SU-DHL-6 (cell line): ENCODE measurements around the gene CDC25A.

ENCODE experiments used
- H2AFZ ChIP-seq: fragments of 200-600 bp; sonication (generic); 2 replicates; pipeline ENCODE4 v1.6.1; 2014; ENCODE audit warnings: low read depth, mild to moderate bottlenecking, moderate library complexity, mixed read lengths, antibody characterized with exemption, low read length; ENCODE audit not compliant: severe bottlenecking
- H3F3A ChIP-seq: fragments of 200-600 bp; shearing (Covaris generic); 2 replicates; pipeline ENCODE4 v1.6.0; 2016; ENCODE audit warnings: antibody characterized with exemption, mild to moderate bottlenecking; ENCODE audit not compliant: insufficient read depth
- H3K27ac ChIP-seq: fragments of 200-600 bp; sonication (generic); 2 replicates; pipeline ENCODE4 v1.5.1; 2016; ENCODE audit warnings: low read depth, mild to moderate bottlenecking, low read length, moderate library complexity, mixed read lengths
- H3K27me3 ChIP-seq: fragments of 200-600 bp; sonication (generic), shearing (Covaris generic); 2 replicates; pipeline ENCODE4 v1.6.0; 2014; ENCODE audit warnings: mild to moderate bottlenecking, low read length
- H3K36me3 ChIP-seq: fragments of 200-600 bp; sonication (generic); 2 replicates; pipeline ENCODE4 v1.6.1; 2014; ENCODE audit warnings: mild to moderate bottlenecking, low read length, mixed read lengths
- H3K4me2 ChIP-seq: fragments of 300-600, 200-600 bp; shearing (Covaris generic), sonication (generic); 2 replicates; pipeline ENCODE4 v1.6.0; 2014; ENCODE audit warnings: low read length, low read depth, mild to moderate bottlenecking; ENCODE audit not compliant: poor library complexity, severe bottlenecking
- H3K4me3 ChIP-seq: fragments of 200-600 bp; sonication (generic); 2 replicates; pipeline ENCODE4 v1.5.1; 2014; ENCODE audit warnings: antibody characterized with exemption, low read length, mild to moderate bottlenecking, mixed read lengths; ENCODE audit not compliant: insufficient read depth, poor library complexity, severe bottlenecking
- H3K79me2 ChIP-seq: fragments of 200-600 bp; sonication (generic); 2 replicates; pipeline ENCODE4 v1.6.1; 2014; ENCODE audit warnings: mild to moderate bottlenecking, low read length, moderate library complexity; ENCODE audit not compliant: insufficient read depth
- H3K9ac ChIP-seq: fragments of 200-600 bp; sonication (generic); 2 replicates; pipeline ENCODE4 v1.7.0; 2014; ENCODE audit warnings: mild to moderate bottlenecking, low read length
- H3K9me2 ChIP-seq: fragments of 200-600 bp; sonication (generic); replicated peaks from 2 replicates; pipeline ENCODE4 v1.6.1; 2014; ENCODE audit warnings: low read length; ENCODE audit not compliant: insufficient read depth
- H3K9me3 ChIP-seq: fragments of 200-600 bp; sonication (generic); 2 replicates; pipeline ENCODE4 v1.6.1; 2014; ENCODE audit warnings: low read length, mixed read lengths; ENCODE audit not compliant: insufficient read depth
- H4K20me1 ChIP-seq: fragments of 200-600 bp; sonication (generic); 2 replicates; pipeline ENCODE4 v1.6.1; 2014; ENCODE audit warnings: low read depth, mild to moderate bottlenecking, antibody characterized with exemption, low read length, moderate library complexity, mixed read lengths
- CTCF ChIP-seq: fragments of 200-600 bp; sonication (generic); IDR thresholded peaks from one replicate; pipeline ENCODE4 v1.5.1; 2017; ENCODE audit warnings: antibody characterized with exemption, mild to moderate bottlenecking, low read length, moderate library complexity; ENCODE audit not compliant: insufficient read depth, poor library complexity, severe bottlenecking
- EZH2phosphoT487 ChIP-seq: fragments of 200-600 bp; sonication (generic), shearing (Covaris generic); conservative IDR thresholded peaks from 2 replicates; pipeline ENCODE4 v1.6.1; 2018; ENCODE audit warnings: mild to moderate bottlenecking, antibody characterized with exemption, low read length, moderate library complexity, mixed read lengths

The CDC25A gene

DNA sequence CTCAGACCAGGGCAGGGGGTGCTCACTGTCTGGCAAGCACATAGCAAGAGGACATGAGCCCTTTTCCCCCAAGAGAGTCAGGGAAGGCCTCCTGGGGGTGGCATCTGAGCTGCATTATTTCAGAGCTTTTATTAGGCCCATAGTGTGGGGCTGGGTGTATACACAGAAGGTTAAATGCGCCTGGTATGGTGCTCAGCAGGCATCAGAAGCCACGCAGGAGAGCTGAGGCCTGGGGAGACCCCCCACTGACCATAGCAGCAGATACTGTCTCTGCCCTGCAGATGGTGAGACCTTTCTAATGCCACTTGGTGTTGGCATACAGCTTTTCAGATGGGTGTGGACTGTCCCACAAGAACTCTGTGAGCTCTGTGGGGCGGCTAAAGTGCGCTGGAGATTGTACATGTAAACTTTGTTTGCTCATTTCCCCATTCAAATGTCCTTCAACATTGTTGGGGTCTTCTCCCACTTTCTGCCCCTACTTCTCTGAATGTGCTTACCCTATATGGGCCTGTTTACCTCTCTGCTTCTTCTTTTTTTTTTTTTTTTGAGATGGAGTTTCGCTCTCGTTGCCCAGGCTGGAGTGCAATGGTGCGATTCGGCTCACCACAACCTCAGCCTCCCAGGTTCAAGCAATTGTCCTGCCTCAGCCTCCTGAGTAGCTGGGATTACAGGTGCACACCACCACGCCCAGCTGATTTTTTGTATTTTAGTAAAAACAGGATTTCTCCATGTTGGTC is 62.2 kb downstream of the CDC25A start:
- no peaks in the 10 kb centered on the region for H3K27me3 ChIP-seq
- H3K9ac ChIP-seq, result no peak overlapping the region
- no peaks in the 10 kb centered on the region for H4K20me1 ChIP-seq
- H3K27ac ChIP-seq, result no peak overlapping the region
- no peaks in the 10 kb centered on the region for H3K9me3 ChIP-seq
- H2AFZ ChIP-seq, result no peak overlapping the region
- TF ChIP-seq CTCF, result no peak
- no peaks in the 10 kb centered on the region for H3K9me2 ChIP-seq
- no peaks in the 10 kb centered on the region for H3K79me2 ChIP-seq
- no peaks in the 10 kb centered on the region for H3K36me3 ChIP-seq
- H3K4me2 ChIP-seq, result no peak overlapping the region
- H3F3A ChIP-seq, result no peaks in the 10 kb centered on the region
- H3K4me3 ChIP-seq, result no peak overlapping the region

GRCh38 chr3:48125013-48125705 is 63.1 kb downstream of the CDC25A start:
- no peak for TF ChIP-seq CTCF
- TF ChIP-seq EZH2phosphoT487, result no peak
- H3K4me2 ChIP-seq, result no peak overlapping the region
- H3K27ac ChIP-seq, result no peak overlapping the region
- H3K79me2 ChIP-seq, result no peaks in the 10 kb centered on the region
- H3K36me3 ChIP-seq, result no peaks in the 10 kb centered on the region
- H4K20me1 ChIP-seq, result no peaks in the 10 kb centered on the region
- H3K9me3 ChIP-seq, result no peaks in the 10 kb centered on the region
- no peak overlapping the region for H3K9ac ChIP-seq
- H3K4me3 ChIP-seq, result no peak overlapping the region
- H3K27me3 ChIP-seq, result no peaks in the 10 kb centered on the region
- no peaks in the 10 kb centered on the region for H3K9me2 ChIP-seq
- H2AFZ ChIP-seq, result no peak overlapping the region
- no peaks in the 10 kb centered on the region for H3F3A ChIP-seq

GRCh38 chr3:48123346-48123745 is 64.9 kb downstream of the CDC25A start:
- H3K4me3 ChIP-seq, result no peak overlapping the region
- no peaks in the 10 kb centered on the region for H3K9me2 ChIP-seq
- H3F3A ChIP-seq, result no peaks in the 10 kb centered on the region
- H4K20me1 ChIP-seq, result no peaks in the 10 kb centered on the region
- no peak overlapping the region for H3K4me2 ChIP-seq
- no peak overlapping the region for H3K9ac ChIP-seq
- H3K27ac ChIP-seq, result no peak overlapping the region
- H2AFZ ChIP-seq, result no peak overlapping the region
- no peaks in the 10 kb centered on the region for H3K36me3 ChIP-seq
- H3K9me3 ChIP-seq, result no peaks in the 10 kb centered on the region
- no peak for TF ChIP-seq CTCF
- TF ChIP-seq EZH2phosphoT487, result no peak
- no peaks in the 10 kb centered on the region for H3K27me3 ChIP-seq
- H3K79me2 ChIP-seq, result no peaks in the 10 kb centered on the region
